ENCODE data around the gene PSD2. TPM values are rescaled to one million over a fixed set of nuclear protein-coding genes. Genes with fewer than 3 reads are reported as not detected.

The PSD2 gene
- total RNA-seq, 1 experiment from 2014 or later, result 0.79 TPM

GRCh38 chr5:139864716-139865483, 69.3 kb downstream of the PSD2 start:
- no peak overlapping the region for H3K9ac ChIP-seq (ENCODE audit: low read length)
- H3K4me1 ChIP-seq (ENCODE audit: control insufficient read depth in 1 of 2, insufficient read depth in 2 of 2, low read length in 2 of 2), result no peaks in the 10 kb centered on the region; a peak in 1 of 4 replicates
- BruUV-seq (replicated peaks), result no TSS peak
- no peak for DNase-seq (ENCODE audit: low read depth, low spot score)
- no peaks in the 10 kb centered on the region for H4K20me1 ChIP-seq (ENCODE audit: insufficient read depth)
- RAD21 ChIA-PET (ENCODE audit: low non-redundant PET in 1 of 2, low total read pairs in 2 of 2, uncharacterized antibody in 2 of 2, unreplicated experiment in 2 of 2), result no interaction called here
- H3K4me2 ChIP-seq (ENCODE audit: low read length), result no peak overlapping the region
- TF ChIP-seq SIN3A (IDR thresholded peaks at IDR 0.05; ENCODE audit: low read depth), result no peak
- TF ChIP-seq EZH2 (IDR thresholded peaks at IDR 0.05), result no peak
- TF ChIP-seq POLR2AphosphoS5 (IDR thresholded peaks at IDR 0.05; ENCODE audit: low read depth, low read length), result no peak
- TF ChIP-seq CBX3 (IDR thresholded peaks at IDR 0.05; ENCODE audit: low read depth), result no peak
- no peak for TF ChIP-seq POLR2A (IDR thresholded peaks at IDR 0.05; ENCODE audit: borderline replicate concordance, extremely low read depth, insufficient read depth, insufficient read length)
- TF ChIP-seq RAD21 (IDR thresholded peaks at IDR 0.05; ENCODE audit: low read depth), result no peak
- TF ChIP-seq SP1 (IDR thresholded peaks at IDR 0.05; ENCODE audit: low read depth), result no peak
- CTCF ChIA-PET, result interaction anchor here (3.0 kb wide), 1 partner anchor 77 kb away, joined by 13 read pairs; no protein-coding TSS in a partner anchor
- H3K27ac ChIP-seq (ENCODE audit: low read depth, low read length), result no peak overlapping the region
- H2AFZ ChIP-seq (ENCODE audit: low read depth, low read length, poor library complexity, severe bottlenecking), result no peak overlapping the region
- H3K4me3 ChIP-seq (replicated peaks in 1 of 2; ENCODE audit: low read depth in 1 of 2, low read length in 2 of 2), result no peak overlapping the region
- H3K9me2 ChIP-seq (ENCODE audit: insufficient read depth), result no peaks in the 10 kb centered on the region
- H3K9me3 ChIP-seq (ENCODE audit: control insufficient read depth in 1 of 2, insufficient read depth in 1 of 2, low read depth in 1 of 2, low read length in 2 of 2), result no peaks in the 10 kb centered on the region
- H3K79me2 ChIP-seq (ENCODE audit: insufficient read depth, low read length), result no peaks in the 10 kb centered on the region
- no peak for ATAC-seq
- intact Hi-C loops (cut with micrococcal nuclease), result loop anchor here (1.0 to 5.0 kb wide), 2 partner anchors 78 to 102 kb away; no protein-coding TSS in a partner anchor
- no peaks in the 10 kb centered on the region for H3K36me3 ChIP-seq (ENCODE audit: control insufficient read depth in 1 of 2, insufficient read depth in 2 of 2, low read length in 2 of 2)
- POLR2A ChIA-PET, result no interaction called here
- no peaks in the 10 kb centered on the region for H3K27me3 ChIP-seq (ENCODE audit: insufficient read depth, low read length)

DNA sequence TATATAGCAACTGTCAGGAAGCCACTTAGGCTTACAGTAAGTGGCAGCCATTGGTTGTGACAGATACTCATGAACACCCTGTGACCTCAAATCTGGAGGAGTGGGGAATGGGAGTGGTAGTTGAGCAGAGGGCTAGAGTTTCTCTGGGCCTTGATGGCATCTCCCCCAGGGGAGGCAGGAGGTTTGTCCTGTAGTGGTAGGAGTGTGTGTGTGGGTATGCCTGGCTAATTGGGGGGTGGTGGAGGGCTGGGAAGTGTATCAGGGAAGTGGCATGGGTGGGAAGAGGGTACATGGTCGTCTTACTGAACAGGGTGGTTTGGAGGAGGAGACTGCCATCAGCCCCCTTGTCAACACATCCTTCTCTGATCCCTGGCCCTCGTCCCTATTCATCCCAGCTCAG, 71.5 kb downstream of the PSD2 start:
- Histone ChIP-seq H3K4me2 (ENCODE audit: low read length) (no peak overlapping the region), H3K9ac (ENCODE audit: low read length) (no peak overlapping the region), H2AFZ (ENCODE audit: low read depth, low read length, poor library complexity, severe bottlenecking) (no peak overlapping the region), H3K27me3 (ENCODE audit: insufficient read depth, low read length) (no peaks in the 10 kb centered on the region), H4K20me1 (ENCODE audit: insufficient read depth) (no peaks in the 10 kb centered on the region), H3K9me3 (ENCODE audit: control insufficient read depth in 1 of 2, insufficient read depth in 1 of 2, low read depth in 1 of 2, low read length in 2 of 2) (no peaks in the 10 kb centered on the region), H3K4me1 (ENCODE audit: control insufficient read depth in 1 of 2, insufficient read depth in 2 of 2, low read length in 2 of 2) (no peaks in the 10 kb centered on the region; a peak in 1 of 4 replicates), H3K27ac (ENCODE audit: low read depth, low read length) (no peak overlapping the region), H3K9me2 (ENCODE audit: insufficient read depth) (no peaks in the 10 kb centered on the region), H3K4me3 (replicated peaks in 1 of 2; ENCODE audit: low read depth in 1 of 2, low read length in 2 of 2) (no peak overlapping the region), H3K79me2 (ENCODE audit: insufficient read depth, low read length) (no peaks in the 10 kb centered on the region), H3K36me3 (ENCODE audit: control insufficient read depth in 1 of 2, insufficient read depth in 2 of 2, low read length in 2 of 2) (no peaks in the 10 kb centered on the region)
- BruUV-seq (replicated peaks), result no TSS peak
- ChIA-PET RAD21 (ENCODE audit: low non-redundant PET in 1 of 2, low total read pairs in 2 of 2, uncharacterized antibody in 2 of 2, unreplicated experiment in 2 of 2) (no interaction called here), CTCF (interaction anchor here (1.2 to 3.0 kb wide), 2 partner anchors 80 to 102 kb away, joined by 5 to 13 read pairs; no protein-coding TSS in a partner anchor), POLR2A (no interaction called here)
- intact Hi-C loops (cut with micrococcal nuclease), result no loop called here
- DNase-seq (ENCODE audit: low read depth, low spot score) (no peak), ATAC-seq (no peak)
- TF ChIP-seq YY1 (IDR thresholded peaks at IDR 0.05; ENCODE audit: extremely low read depth, insufficient replicate concordance, low read depth, low read length), result no peak
- TF ChIP-seq EZH2phosphoT487 (IDR thresholded peaks at IDR 0.05; ENCODE audit: borderline replicate concordance), result no peak
- TF ChIP-seq POLR2A (IDR thresholded peaks at IDR 0.05; ENCODE audit: borderline replicate concordance, extremely low read depth, insufficient read depth, insufficient read length), result no peak
- no peak for TF ChIP-seq REST (IDR thresholded peaks at IDR 0.05; ENCODE audit: low read depth)
- no peak for TF ChIP-seq EGR1 (IDR thresholded peaks at IDR 0.05; ENCODE audit: low read depth)
- no peak for TF ChIP-seq JUND (IDR thresholded peaks at IDR 0.05)
- no peak for TF ChIP-seq TCF7L2 (IDR thresholded peaks at IDR 0.05; ENCODE audit: borderline replicate concordance, extremely low read depth, insufficient read depth, insufficient read length)
- no peak for TF ChIP-seq CBX3 (IDR thresholded peaks at IDR 0.05; ENCODE audit: low read depth)
- TF ChIP-seq CTCF (IDR thresholded peaks at IDR 0.05 in 2 of 3, conservative IDR thresholded peaks at IDR 0.05 in 1 of 3; ENCODE audit: borderline replicate concordance in 1 of 3, insufficient read depth in 1 of 3, low read depth in 2 of 3, low read length in 2 of 3), result no peak
- TF ChIP-seq CEBPB (IDR thresholded peaks at IDR 0.05; ENCODE audit: low read depth), result no peak
